Limb (tissue), 2 donors: Measurements from ENCODE around the gene CD2.
A peak's percentile ranks its signal among the peaks of the same experiment; 100 is the strongest.

Source experiments
- DNase-seq, 2 donors: peaks; one replicate each; pipeline ENCODE4 v3.0.0-alpha.2; 2016; ENCODE audit errors: extremely low spot score in 2 of 2

CD2 gene

GRCh38 chr1:116777831-116778830, 23.9 kb downstream of the CD2 start:
- peak in 1 of 2 donors; percentile 36 for DNase-seq

- no peak for DNase-seq
These were observed 26.8 kb downstream of the CD2 start for GRCh38 chr1:116781034-116781433.

GRCh38 chr1:116785006-116785405, 30.8 kb downstream of the CD2 start:
- DNase-seq: no peak

- DNase-seq: no peak
These were observed 31.8 kb downstream of the CD2 start for GRCh38 chr1:116786049-116786448.

GRCh38 chr1:116791727-116792126, 37.5 kb downstream of the CD2 start:
- no peak for DNase-seq

GRCh38 chr1:116793357-116793935, 39.2 kb downstream of the CD2 start:
- no peak for DNase-seq

- no peak for DNase-seq
These were observed 40.1 kb downstream of the CD2 start for GRCh38 chr1:116794371-116794770.

GRCh38 chr1:116794804-116795481, 40.7 kb downstream of the CD2 start:
- DNase-seq: no peak

- DNase-seq: no peak
These were observed 41.2 kb downstream of the CD2 start for GRCh38 chr1:116795482-116795829.

- no peak for DNase-seq
These were observed 50.5 kb downstream of the CD2 start for GRCh38 chr1:116804736-116805135.

- DNase-seq: no peak
These were observed 51.2 kb downstream of the CD2 start for GRCh38 chr1:116805398-116805797.

GRCh38 chr1:116806245-116806644, 52.0 kb downstream of the CD2 start:
- peak in 1 of 2 donors; percentile 47 for DNase-seq

GRCh38 chr1:116806671-116807070, 52.4 kb downstream of the CD2 start:
- no peak for DNase-seq

GRCh38 chr1:116807394-116808199, 53.4 kb downstream of the CD2 start:
- DNase-seq: no peak

- DNase-seq: no peak
These were observed 54.1 kb downstream of the CD2 start for GRCh38 chr1:116808200-116808847.

GRCh38 chr1:116808848-116809508, 54.7 kb downstream of the CD2 start:
- no peak for DNase-seq

GRCh38 chr1:116811321-116811720, 57.1 kb downstream of the CD2 start:
- DNase-seq: no peak

GRCh38 chr1:116814926-116815723, 60.9 kb downstream of the CD2 start:
- no peak for DNase-seq

GRCh38 chr1:116817582-116818064, 63.4 kb downstream of the CD2 start:
- no peak for DNase-seq
